ENCODE data around the gene ELMO1. TPM values are rescaled to one million over a fixed set of nuclear protein-coding genes. Genes with fewer than 3 reads are reported as not detected.

ELMO1 gene
- polyA plus RNA-seq, 2 of the 4 experiments (the other 2 are of a cell fraction) = 2.3 to 6.1 TPM

- FAIRE-seq = no peak
- TF ChIP-seq TFCP2L1 (CRISPR knock-in tag; IDR thresholded peaks at IDR 0.05) = no peak
- no peak for TF ChIP-seq NPAS2 (CRISPR knock-in tag; IDR thresholded peaks at IDR 0.05; ENCODE audit: borderline replicate concordance)
- no peak for TF ChIP-seq PHF8 (IDR thresholded peaks at IDR 0.05; ENCODE audit: borderline replicate concordance, low read depth)
- no peak for TF ChIP-seq HMGXB4 (CRISPR knock-in tag; IDR thresholded peaks at IDR 0.05; ENCODE audit: borderline replicate concordance)
- TF ChIP-seq MYC (IDR thresholded peaks at IDR 0.05; ENCODE audit: borderline replicate concordance, low read length) = no peak
- no peak for TF ChIP-seq TP53 (CRISPR knock-in tag; IDR thresholded peaks at IDR 0.05)
- TF ChIP-seq ELK1 (IDR thresholded peaks at IDR 0.05; ENCODE audit: low read depth, low read length) = no peak
- TF ChIP-seq CBX8 (IDR thresholded peaks at IDR 0.05) = no peak
- Histone ChIP-seq H3K9me3 (peaks cover 13% of the 10 kb centered on the region; the same call in 1 of the 3 replicates), H3K27ac (no peak overlapping the region), H3K4me3 (no peak overlapping the region), H3K4me2 (no peak overlapping the region), H3K4me1 (0 out of 3 replicates have a peak, but pooled peaks cover 3% of the 10 kb centered on the region)
- no peak for ATAC-seq
- WGBS (ENCODE audit: missing lambda C conversion rate) = 81% methylated on average over 5 of the region's 5 CpGs
- CTCF ChIA-PET = interaction anchor here (1.0 kb wide), 1 partner anchor 53 kb away, joined by 3 read pairs; no protein-coding TSS in a partner anchor
- POLR2A ChIA-PET = no interaction called here
- DNase-seq (ENCODE audit: low read depth in 1 of 2, low spot score in 1 of 2) = no peak
Measured at GRCh38 chr7:37371755-37372154, 76.9 kb downstream of the ELMO1 start.

- TF ChIP-seq HES2 (IDR thresholded peaks at IDR 0.05) (no peak), CHD4 (IDR thresholded peaks at IDR 0.05; ENCODE audit: borderline replicate concordance) (no peak), HEYL (CRISPR knock-in tag; IDR thresholded peaks at IDR 0.05) (no peak), SREBF2 (IDR thresholded peaks at IDR 0.05) (no peak), TP53 (CRISPR knock-in tag; IDR thresholded peaks at IDR 0.05) (no peak)
- DNase-seq (ENCODE audit: low read depth in 1 of 2, low spot score in 1 of 2) = no peak
- Histone ChIP-seq H3K4me3 (no peak overlapping the region), H3K4me2 (no peak overlapping the region), H3K9me3 (no peaks in the 10 kb centered on the region), H3K4me1 (0 out of 3 replicates have a peak, but pooled peaks cover 3% of the 10 kb centered on the region), H3K27ac (no peak overlapping the region)
- CTCF ChIA-PET = no interaction called here
- no peak for FAIRE-seq
- ATAC-seq = no peak
- POLR2A ChIA-PET = no interaction called here
- WGBS (ENCODE audit: missing lambda C conversion rate) = 68% methylated on average over 4 of the region's 4 CpGs
Measured at GRCh38 chr7:37369906-37370305, 78.8 kb downstream of the ELMO1 start.

- WGBS (ENCODE audit: missing lambda C conversion rate) = 31% methylated on average over 1 of the region's 1 CpG
- Histone ChIP-seq H3K4me2 (no peak overlapping the region), H3K9me3 (no peaks in the 10 kb centered on the region), H3K4me3 (no peak overlapping the region), H3K4me1 (0 out of 3 replicates have a peak, but pooled peaks cover 3% of the 10 kb centered on the region), H3K27ac (no peak overlapping the region)
- TF ChIP-seq HOXB5 (CRISPR knock-in tag; IDR thresholded peaks at IDR 0.05) (no peak), POLR2AphosphoS2 (conservative IDR thresholded peaks at IDR 0.05; ENCODE audit: low read length) (no peak), CHD4 (IDR thresholded peaks at IDR 0.05; ENCODE audit: borderline replicate concordance) (no peak)
- ChIA-PET POLR2A (no interaction called here), CTCF (no interaction called here)
- no peak for ATAC-seq
- DNase-seq (ENCODE audit: low read depth in 1 of 2, low spot score in 1 of 2) = no peak
- FAIRE-seq = no peak
Measured at GRCh38 chr7:37368540-37368939, 80.1 kb downstream of the ELMO1 start.

GRCh38 chr7:37367010-37367409, 81.7 kb downstream of the ELMO1 start:
- FAIRE-seq = no peak
- Histone ChIP-seq H3K4me1 (0 out of 3 replicates have a peak, but pooled peaks cover 3% of the 10 kb centered on the region), H3K9me3 (no peaks in the 10 kb centered on the region), H3K27ac (no peak overlapping the region), H3K4me3 (no peak overlapping the region), H3K4me2 (no peak overlapping the region)
- ChIA-PET CTCF (no interaction called here), POLR2A (interaction anchor here (0.6 kb wide), 1 partner anchor 73 kb away, joined by 4 read pairs; no protein-coding TSS in a partner anchor)
- no peak for ATAC-seq
- TF ChIP-seq CEBPB (IDR thresholded peaks at IDR 0.05) = no peak
- no peak for TF ChIP-seq HOXA7 (CRISPR knock-in tag; IDR thresholded peaks at IDR 0.05)
- no peak for TF ChIP-seq CHD4 (IDR thresholded peaks at IDR 0.05; ENCODE audit: borderline replicate concordance)
- no peak for TF ChIP-seq JUNB (IDR thresholded peaks at IDR 0.05)
- no peak for TF ChIP-seq MAFK (IDR thresholded peaks at IDR 0.05; ENCODE audit: partially characterized antibody)
- no peak for TF ChIP-seq RAD21 (conservative IDR thresholded peaks at IDR 0.05 in 1 of 2, IDR thresholded peaks at IDR 0.05 in 1 of 2)
- TF ChIP-seq BHLHE40 (IDR thresholded peaks at IDR 0.05; ENCODE audit: low read depth, low read length) = no peak
- TF ChIP-seq HOXB13 (CRISPR knock-in tag; IDR thresholded peaks at IDR 0.05; ENCODE audit: low read depth) = no peak
- TF ChIP-seq TFCP2L1 (CRISPR knock-in tag; IDR thresholded peaks at IDR 0.05) = no peak
- no peak for TF ChIP-seq KDM1A (IDR thresholded peaks at IDR 0.05; ENCODE audit: low read depth)
- TF ChIP-seq USF2 (IDR thresholded peaks at IDR 0.05) = no peak
- no peak for TF ChIP-seq POLR2A (IDR thresholded peaks at IDR 0.05; ENCODE audit: low read length)
- no peak for TF ChIP-seq ZNF302 (CRISPR knock-in tag; IDR thresholded peaks at IDR 0.05)
- TF ChIP-seq RARB (CRISPR knock-in tag; IDR thresholded peaks at IDR 0.05) = no peak
- no peak for TF ChIP-seq EHMT2 (IDR thresholded peaks at IDR 0.05; ENCODE audit: low read depth)
- TF ChIP-seq CBX2 (IDR thresholded peaks at IDR 0.05; ENCODE audit: borderline replicate concordance, low read depth) = no peak
- TF ChIP-seq RFX5 (IDR thresholded peaks at IDR 0.05) = no peak
- no peak for TF ChIP-seq ESRRA (IDR thresholded peaks at IDR 0.05; ENCODE audit: borderline replicate concordance, low read length)
- WGBS (ENCODE audit: missing lambda C conversion rate) = 56% methylated on average over 3 of the region's 3 CpGs
- DNase-seq (ENCODE audit: low read depth in 1 of 2, low spot score in 1 of 2) = no peak

All from A549 (cell line).